Lung microvascular endothelial cell (primary cell): ENCODE measurements around the gene HS3ST4. TPM values are rescaled to one million over a fixed set of nuclear protein-coding genes. Genes with fewer than 3 reads are reported as not detected.
"Not testable (repeated sequence)": the region's sequence is repeated elsewhere in the genome, so short reads cannot be mapped to it uniquely, and the experiment has no call there.

Experiments used
- DNase-seq, 2 donors: peaks; one replicate each; pipeline versions ENCODE4 v3.0.0 to v3.0.0-alpha.2; 2010; ENCODE audit warnings: low read depth in 2 of 2
- total RNA-seq: library from RNA; depleted of rRNA; stranded (reverse); fragments of >200 nt; gene quantifications from 2 replicates; pipeline ENCODE4 v1.2.1, GENCODE V29; 2014

The HS3ST4 gene
- total RNA-seq, 1 donor from 2014 or later, result not detected

- no peak for DNase-seq
Observed at GRCh38 chr16:25988882-25989281, 297.1 kb downstream of the HS3ST4 start.

GRCh38 chr16:25996052-25996451 lies 304.3 kb downstream of the HS3ST4 start:
- no peak for DNase-seq

GRCh38 chr16:26005336-26005735 lies 313.6 kb downstream of the HS3ST4 start:
- no peak for DNase-seq

GRCh38 chr16:26012376-26012775 lies 320.6 kb downstream of the HS3ST4 start:
- DNase-seq, result no peak

- no peak for DNase-seq
Observed at GRCh38 chr16:26015776-26016175, 324.0 kb downstream of the HS3ST4 start.

- no peak for DNase-seq
Observed at GRCh38 chr16:26016989-26017388, 325.2 kb downstream of the HS3ST4 start.

- no peak for DNase-seq
Observed at GRCh38 chr16:26019381-26020242, 327.9 kb downstream of the HS3ST4 start.

- DNase-seq, result no peak
Observed at GRCh38 chr16:26026709-26027450, 335.1 kb downstream of the HS3ST4 start.

- DNase-seq, result no peak
Observed at GRCh38 chr16:26031286-26031685, 339.5 kb downstream of the HS3ST4 start.

GRCh38 chr16:26032661-26033060 lies 340.9 kb downstream of the HS3ST4 start:
- DNase-seq, result not testable (repeated sequence)

- no peak for DNase-seq
Observed at GRCh38 chr16:26041952-26042668, 350.4 kb downstream of the HS3ST4 start.

- DNase-seq, result no peak
Observed at GRCh38 chr16:26050472-26050871, 358.7 kb downstream of the HS3ST4 start.

GRCh38 chr16:26051063-26051462 lies 359.3 kb downstream of the HS3ST4 start:
- DNase-seq, result no peak

GRCh38 chr16:26053889-26054288 lies 362.1 kb downstream of the HS3ST4 start:
- no peak for DNase-seq

- no peak for DNase-seq
Observed at GRCh38 chr16:26058326-26058725, 366.6 kb downstream of the HS3ST4 start.

- no peak for DNase-seq
Observed at GRCh38 chr16:26070302-26071100, 378.7 kb downstream of the HS3ST4 start.

GRCh38 chr16:26071101-26071866 lies 379.5 kb downstream of the HS3ST4 start:
- DNase-seq, result no peak

- DNase-seq, result no peak
Observed at GRCh38 chr16:26078716-26079355, 387.1 kb downstream of the HS3ST4 start.

GRCh38 chr16:26087091-26087490 lies 395.3 kb downstream of the HS3ST4 start:
- no peak for DNase-seq

GRCh38 chr16:26091511-26091910 lies 399.8 kb downstream of the HS3ST4 start:
- DNase-seq, result no peak
